Lower leg skin (tissue), 4 donors: Measurements from ENCODE around the gene GNL3. TPM values are rescaled to one million over a fixed set of nuclear protein-coding genes. Genes with fewer than 3 reads are reported as not detected.

ENCODE experiments used
- DNase-seq, 2 donors: peaks; one replicate each; pipeline ENCODE4 v3.0.0-alpha.2; 2019; ENCODE audit warnings: low spot score in 2 of 2
- H3K4me3 ChIP-seq: fragments of 200-600 bp; sonication (generic); 2 replicates; pipeline ENCODE4 v1.5.1; 2017; ENCODE audit warnings: mild to moderate bottlenecking, low read depth; ENCODE audit not compliant: poor library complexity, severe bottlenecking
- CTCF ChIP-seq, 3 donors: fragments of 450-650 bp; IDR thresholded peaks; one replicate each; pipeline ENCODE4 v1.5.1; 2016; ENCODE audit warnings: antibody characterized with exemption in 3 of 3, mild to moderate bottlenecking in 3 of 3, moderate library complexity in 2 of 3
- POLR2A ChIP-seq, 2 donors: fragments of 450-650 bp; IDR thresholded peaks; one replicate each; pipeline ENCODE4 v1.6.1; 2016 to 2017; ENCODE audit warnings: antibody characterized with exemption in 2 of 2, mild to moderate bottlenecking in 1 of 2, moderate library complexity in 1 of 2
- WGBS, 2 donors: methylation state at CpG; one replicate each; pipeline ENCODE4 v1.1.5; 2018; 5-methylcytosine and 5-hydroxymethylcytosine counted together
- intact Hi-C: fragments of 100-400 bp; cut with DNase I; formaldehyde crosslinking; loops from one replicate; pipeline ENCODE4 v1.15.0; 2023; ENCODE audit warnings: low total_unique reads
- total RNA-seq, 4 donors: library from RNA; depleted of rRNA; stranded (reverse); fragments of >200 nt; gene quantifications; one replicate each; pipeline ENCODE4 v1.1.0, GENCODE V29; 2016

Gene GNL3
- total RNA-seq, 4 donors from 2014 or later: 79.3 to 111 (median 86.4) TPM

- H3K4me3 ChIP-seq: no peak overlapping the region
- intact Hi-C loops: loop anchor here (10.0 kb wide), 1 partner anchor 234 kb away; the partner anchor contains the start of genes NISCH and TNNC1
- no peak for DNase-seq
- WGBS, 2 donors: 73 to 79% methylated on average over 3 of the region's 3 CpGs
- no peak for TF ChIP-seq CTCF (IDR thresholded peaks at IDR 0.05)
- TF ChIP-seq POLR2A (IDR thresholded peaks at IDR 0.05): no peak
These were observed 3.3 kb downstream of the GNL3 start for GRCh38 chr3:52689151-52689550.

DNA sequence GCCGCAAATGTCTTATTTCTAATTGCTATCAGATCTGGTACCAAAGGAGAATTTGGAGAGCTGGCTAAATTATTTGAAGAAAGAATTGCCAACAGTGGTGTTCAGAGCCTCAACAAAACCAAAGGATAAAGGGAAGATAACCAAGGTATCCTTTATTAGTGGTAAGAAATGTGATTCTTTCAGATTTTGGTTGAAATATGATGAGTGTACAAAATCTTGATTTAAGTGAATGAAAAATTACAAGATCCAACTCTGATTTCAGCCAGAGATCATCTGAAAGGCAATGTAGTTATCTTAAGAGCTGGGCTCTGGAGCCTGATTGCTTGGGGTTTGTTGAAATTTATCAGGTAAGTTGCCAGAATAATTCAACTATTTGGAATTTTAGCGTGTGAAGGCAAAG, 4.7 kb downstream of the GNL3 start:
- WGBS, 2 donors: 83 to 92% methylated on average over 2 of the region's 2 CpGs
- H3K4me3 ChIP-seq: no peak overlapping the region
- TF ChIP-seq CTCF (IDR thresholded peaks at IDR 0.05) (no peak), POLR2A (IDR thresholded peaks at IDR 0.05) (no peak)
- DNase-seq: no peak
- intact Hi-C loops: no loop called here

GRCh38 chr3:52693071-52693470, 7.2 kb downstream of the GNL3 start:
- no peak for TF ChIP-seq CTCF (IDR thresholded peaks at IDR 0.05)
- no peak for TF ChIP-seq POLR2A (IDR thresholded peaks at IDR 0.05)
- DNase-seq: no peak
- H3K4me3 ChIP-seq: no peak overlapping the region
- intact Hi-C loops: no loop called here

- intact Hi-C loops: no loop called here
- TF ChIP-seq CTCF (IDR thresholded peaks at IDR 0.05) (no peak), POLR2A (IDR thresholded peaks at IDR 0.05) (no peak)
- no peak overlapping the region for H3K4me3 ChIP-seq
- WGBS, 2 donors: 81 to 84% methylated on average over 7 of the region's 7 CpGs
- DNase-seq: no peak
These were observed 8.8 kb downstream of the GNL3 start for GRCh38 chr3:52694528-52695189.

DNA sequence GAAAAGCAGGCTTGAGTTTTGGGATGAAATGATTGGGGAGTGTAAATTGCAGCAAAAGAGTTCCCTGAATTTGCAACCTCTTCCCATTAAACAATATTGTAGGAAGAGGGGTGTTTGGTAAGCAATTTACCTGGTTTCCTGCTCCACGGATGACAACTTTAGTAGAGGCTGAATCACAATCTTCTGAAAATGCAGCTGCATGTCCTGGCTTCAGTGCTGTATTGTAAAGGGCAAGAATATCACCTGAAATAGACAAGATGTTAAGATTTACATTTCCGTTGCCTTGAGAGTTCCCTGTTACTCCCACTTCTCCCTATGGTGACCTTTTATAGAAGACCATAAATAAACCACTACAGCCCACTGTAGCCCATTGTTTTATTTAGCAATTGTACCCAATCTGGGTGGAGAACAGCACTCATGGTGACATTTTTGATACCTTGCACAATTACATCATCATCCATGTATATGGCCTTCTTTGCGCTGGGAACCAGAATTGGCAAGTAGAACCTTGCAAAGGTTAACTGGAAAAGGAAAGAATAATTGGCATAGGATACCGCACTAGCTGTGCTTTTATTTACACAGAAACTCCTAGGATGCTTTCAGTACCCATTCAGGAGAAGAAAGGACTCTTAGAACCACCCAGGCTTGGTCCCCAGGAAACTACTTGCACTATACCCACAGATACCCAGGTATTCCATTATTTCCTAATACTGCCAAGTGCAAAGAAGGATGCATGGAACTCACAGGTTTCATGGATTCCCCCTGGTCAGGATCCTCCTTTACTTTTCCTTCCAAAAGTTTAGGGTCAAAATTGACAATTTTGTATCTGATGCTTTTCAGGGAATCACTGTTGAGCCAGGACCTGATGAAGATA, 10.2 kb downstream of the GNL3 start:
- 83 to 84% methylated on average over 4 of the region's 4 CpGs for WGBS, 2 donors
- intact Hi-C loops: no loop called here
- TF ChIP-seq POLR2A (IDR thresholded peaks at IDR 0.05) (no peak), CTCF (IDR thresholded peaks at IDR 0.05) (no peak)
- no peak overlapping the region for H3K4me3 ChIP-seq
- DNase-seq: no peak
